Skeletal muscle cell (primary cell): ENCODE data around the gene TCF3.

Experiments used
- DNase-seq: peaks from one replicate; pipeline ENCODE4 v3.0.0-alpha.2; 2010; ENCODE audit warnings: low read depth
- H3K4me3 ChIP-seq: 2 replicates; pipeline ENCODE4 v1.5.1; 2011; ENCODE audit warnings: low read depth, mild to moderate bottlenecking, control low read depth, low read length, moderate library complexity

Gene TCF3

DNA sequence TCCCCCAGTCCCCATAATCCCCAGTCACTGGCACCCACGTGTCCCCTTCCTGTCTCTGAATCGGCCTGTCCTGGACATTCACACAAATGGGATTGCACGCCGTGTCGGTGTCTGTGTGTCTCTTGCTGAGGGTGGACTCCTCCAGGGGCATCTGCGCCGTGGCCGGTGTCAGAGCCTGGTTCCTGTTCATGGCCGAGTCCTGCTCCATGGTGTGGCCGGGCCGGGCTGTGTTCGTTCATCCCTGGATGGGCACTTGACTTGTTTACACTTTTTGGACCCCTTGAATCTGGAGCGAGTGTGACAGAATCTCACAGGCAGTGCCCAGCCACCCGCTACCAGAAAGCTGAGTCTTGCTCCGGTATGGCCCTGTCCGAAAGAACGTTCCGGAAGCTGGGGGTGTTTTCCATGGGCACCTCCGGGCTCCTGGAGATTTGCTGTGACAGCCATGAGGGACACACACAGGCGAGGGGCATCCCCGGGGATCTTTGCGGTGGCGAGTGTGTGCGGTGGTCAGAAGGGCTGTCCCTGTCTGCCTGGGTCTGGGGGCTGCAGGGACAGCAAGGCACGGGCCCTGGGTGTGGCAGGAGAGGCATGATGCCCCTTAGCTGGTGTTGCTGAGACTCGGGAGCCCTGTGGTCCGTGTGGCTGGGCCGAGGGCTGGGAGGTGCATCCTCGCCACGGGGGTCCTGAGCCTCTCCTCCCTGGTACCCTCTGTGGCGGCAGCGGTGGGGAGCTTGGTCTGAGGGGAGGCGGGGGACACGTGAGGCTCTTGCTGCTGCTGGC is 77.9 kb downstream of the TCF3 start:
- no peak for DNase-seq
- no peak overlapping the region for H3K4me3 ChIP-seq

DNA sequence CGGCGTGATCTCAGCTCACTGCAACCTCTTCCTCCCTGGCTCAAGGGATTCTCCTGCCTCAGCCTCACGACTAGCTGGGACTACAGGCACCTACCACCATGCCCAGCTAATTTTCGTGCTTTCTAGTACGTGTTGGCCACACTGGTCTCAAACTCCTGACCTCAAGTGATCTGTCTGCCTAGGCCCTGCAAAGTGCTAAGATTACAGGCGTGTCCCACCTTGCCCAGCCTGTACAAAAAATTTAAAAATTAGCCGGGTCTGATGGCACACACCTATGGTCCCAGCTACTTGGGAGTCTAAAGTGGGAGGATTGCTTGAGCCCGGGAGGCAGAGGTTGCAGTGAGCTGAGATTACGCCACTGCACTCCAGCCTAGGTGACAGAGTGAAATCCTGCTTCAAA is 79.6 kb downstream of the TCF3 start:
- DNase-seq = no peak
- H3K4me3 ChIP-seq = no peak overlapping the region

DNA sequence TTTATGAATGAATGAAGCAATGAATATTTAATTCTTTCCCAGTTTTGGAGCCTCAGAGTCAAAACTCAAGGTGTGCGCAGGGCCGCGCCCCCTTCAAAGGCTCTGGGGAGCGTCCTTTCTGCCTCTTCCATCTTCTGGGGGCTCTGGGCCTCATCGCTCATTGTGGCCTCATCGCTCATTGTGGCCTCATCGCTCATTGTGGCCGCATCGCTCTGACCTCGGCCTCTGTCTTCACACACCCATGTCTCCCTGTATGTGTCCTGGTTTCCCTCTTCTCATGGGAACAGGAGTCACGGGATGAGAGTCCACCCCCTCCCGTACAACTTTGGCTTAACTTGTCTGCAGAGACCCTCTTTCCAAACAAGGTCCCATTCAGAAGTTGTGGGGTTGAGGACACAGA is 81.1 kb downstream of the TCF3 start:
- no peak for DNase-seq
- no peak overlapping the region for H3K4me3 ChIP-seq

DNA sequence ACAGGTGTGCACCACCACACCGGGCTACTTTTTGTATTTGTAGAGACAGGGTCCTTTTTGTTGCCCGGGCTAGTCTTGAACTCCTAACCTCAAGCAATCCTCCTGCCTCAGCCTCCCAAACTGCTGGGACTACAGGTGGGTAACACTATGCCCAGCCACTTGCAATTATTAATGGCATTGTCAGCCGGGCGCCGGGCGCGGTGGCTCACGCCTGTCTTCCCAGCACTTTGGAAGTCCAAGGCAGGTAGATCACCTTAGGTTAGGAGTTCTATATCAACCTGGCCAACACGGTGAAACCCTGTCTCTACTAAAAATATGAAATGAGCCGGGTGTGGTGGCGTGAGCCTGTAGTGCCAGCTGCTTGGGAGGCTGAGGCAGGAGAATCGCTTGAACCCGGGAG is 81.6 kb downstream of the TCF3 start:
- no peak for DNase-seq
- no peak overlapping the region for H3K4me3 ChIP-seq

DNA sequence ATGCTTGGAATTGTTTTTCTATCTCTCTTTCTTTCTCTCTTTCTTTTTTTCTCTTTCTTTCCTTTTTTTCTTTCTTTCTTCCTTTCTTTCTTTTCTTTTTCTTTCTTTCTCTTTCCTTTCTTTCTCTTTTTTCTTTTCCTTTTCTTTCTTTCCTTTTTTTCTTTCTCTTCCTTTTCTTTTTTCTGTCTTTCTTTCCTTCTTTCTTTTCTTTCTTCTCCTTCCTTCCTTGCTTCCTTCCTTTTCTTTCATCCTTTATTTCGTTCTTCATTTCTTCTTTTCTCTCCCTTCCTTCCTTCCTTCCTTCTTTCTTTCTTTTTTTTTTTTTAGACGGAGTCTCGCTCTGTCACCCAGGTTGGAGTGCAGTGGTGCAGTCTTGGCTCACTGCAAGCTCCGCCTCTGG is 82.4 kb downstream of the TCF3 start:
- H3K4me3 ChIP-seq = no peak overlapping the region
- DNase-seq = no peak

DNA sequence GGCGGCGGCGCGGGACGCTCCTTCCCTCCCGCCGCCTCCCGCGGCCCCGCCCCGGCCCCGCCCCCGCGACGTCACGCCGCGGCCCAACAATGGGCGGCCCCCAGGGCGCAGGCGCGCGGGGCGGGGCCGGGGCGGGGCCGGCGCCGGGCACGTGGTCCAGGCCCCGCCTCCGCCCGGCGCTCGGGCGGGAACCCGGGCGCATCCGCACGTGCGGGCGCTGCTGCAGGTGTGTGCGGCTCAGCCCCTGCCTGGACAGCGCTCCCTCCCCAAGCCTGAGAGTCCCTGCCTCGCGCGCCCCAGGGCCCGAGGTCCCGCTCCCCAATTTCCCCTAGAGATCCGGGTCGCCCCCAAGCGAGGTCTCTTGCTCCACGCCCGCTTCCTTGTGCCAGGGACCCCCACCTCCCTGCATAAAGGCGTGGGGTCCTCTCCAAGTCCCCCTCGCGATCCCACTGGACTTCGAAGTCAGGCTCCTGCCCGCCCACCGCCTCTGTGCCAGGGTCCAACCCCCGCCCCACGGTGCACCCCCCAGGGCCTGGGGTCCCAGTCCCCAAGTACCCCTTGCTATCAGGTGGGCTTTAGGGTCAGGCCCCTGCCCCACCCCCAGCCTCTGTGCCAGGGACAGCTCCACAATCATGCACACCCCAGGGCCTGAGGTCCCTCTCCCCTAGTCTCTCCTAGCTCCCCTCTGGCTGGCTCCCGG is 83.9 kb downstream of the TCF3 start, which contains the start of gene MEX3D:
MEX3D (minus strand) TSS at position 6 of the 700 bp plus-strand sequence. CDS start 267 bp downstream, outside the sequence.
- H3K4me3 ChIP-seq = peak within 1 kb of the TSS; percentile 69
- no peak for DNase-seq

DNA sequence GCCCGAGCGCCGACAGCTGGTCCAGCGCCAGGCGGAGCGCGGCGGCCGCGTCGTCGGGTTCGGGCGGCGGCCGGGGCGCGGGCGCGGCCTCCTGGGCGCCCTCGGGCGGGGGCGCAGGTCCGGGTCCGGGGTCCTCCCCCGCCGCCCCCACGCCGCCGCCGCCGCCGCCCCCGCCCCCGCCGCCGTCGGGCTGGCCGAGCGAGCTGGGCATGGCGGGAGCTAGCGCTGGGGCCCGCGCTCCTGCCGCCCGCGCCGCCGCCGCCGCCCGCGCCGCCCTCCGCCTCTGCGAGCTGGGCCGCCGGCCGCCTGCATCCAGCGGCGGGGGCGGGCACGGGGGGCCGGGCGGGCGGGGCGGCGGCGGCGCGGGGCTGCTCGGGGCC is 84.6 kb downstream of the TCF3 start:
- no peak for DNase-seq
- H3K4me3 ChIP-seq = peak overlapping the region; percentile 69

DNA sequence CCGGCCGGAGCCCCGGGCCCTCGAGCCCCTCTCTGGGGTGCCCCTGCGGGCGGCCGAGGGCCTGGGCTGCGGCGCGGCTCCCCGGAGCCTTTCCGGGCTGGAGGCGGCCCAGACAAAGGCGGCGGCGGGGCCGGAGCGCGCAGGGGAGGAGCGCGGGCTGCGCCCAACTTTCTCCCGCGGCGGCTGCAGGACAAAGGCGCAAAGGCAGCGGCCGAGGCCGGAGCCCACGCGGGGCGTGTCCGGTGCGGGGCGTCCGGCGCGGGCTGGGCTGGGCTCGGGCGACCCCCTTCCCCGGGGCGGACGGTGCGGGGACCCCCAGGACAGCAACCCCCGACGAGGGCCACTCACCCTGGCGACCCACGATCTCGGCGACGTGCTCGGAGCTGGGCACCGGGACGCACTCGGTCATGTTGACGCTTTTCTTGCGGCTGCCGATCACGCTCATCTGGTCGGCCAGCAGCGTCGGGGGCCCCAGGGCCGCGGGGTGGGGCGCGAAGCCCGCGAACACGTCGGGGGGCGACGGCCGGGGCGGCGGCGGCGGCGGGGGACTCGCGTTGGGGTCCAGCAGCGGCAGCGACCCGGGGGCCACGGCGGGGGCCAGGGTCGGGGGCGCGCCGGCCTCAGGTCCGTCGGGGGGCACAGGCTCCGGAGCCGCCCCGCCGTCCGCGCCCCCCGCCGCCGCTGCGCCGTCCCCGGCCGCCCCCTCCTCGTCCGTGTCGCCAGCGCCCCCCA is 85.1 kb downstream of the TCF3 start:
- peak overlapping the region; percentile 69 for H3K4me3 ChIP-seq
- no peak for DNase-seq

DNA sequence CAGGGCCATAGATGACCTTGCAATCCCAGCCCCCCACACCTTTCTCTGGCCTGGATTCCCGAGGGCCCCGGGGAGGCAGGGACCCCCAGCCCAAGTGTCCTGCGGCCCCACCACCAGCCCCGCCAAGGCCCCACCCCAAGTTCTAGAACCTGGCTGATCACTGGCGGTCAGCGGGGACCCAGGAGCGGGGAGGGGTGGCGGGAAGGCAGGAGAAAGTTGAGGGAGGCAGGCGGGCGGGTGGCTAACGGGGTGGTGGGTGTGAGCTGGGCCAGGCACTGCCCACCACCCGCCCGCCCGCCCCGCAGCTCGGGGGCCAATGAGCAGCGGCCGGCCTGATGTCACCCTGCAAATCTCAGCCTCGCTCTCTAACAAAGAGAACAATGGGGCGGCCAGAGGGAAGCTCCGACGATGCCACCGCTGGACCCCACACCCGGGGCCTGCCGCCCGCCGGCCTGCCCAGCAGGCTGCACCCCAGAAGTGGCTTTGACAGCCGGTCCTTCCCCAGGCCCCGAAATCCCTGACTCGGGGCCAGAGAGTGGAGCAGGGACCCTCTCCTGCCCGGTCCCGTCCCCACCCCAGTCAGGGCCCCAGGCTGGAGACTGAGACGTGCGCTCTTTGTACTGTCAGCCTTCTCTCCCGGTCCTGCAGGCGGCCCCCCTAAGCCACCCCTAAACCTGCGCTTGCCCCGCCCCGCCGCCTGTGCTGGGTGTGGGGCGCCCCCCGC is 85.9 kb downstream of the TCF3 start:
- DNase-seq = peak; percentile 59
- peak overlapping the region; percentile 69 for H3K4me3 ChIP-seq

DNA sequence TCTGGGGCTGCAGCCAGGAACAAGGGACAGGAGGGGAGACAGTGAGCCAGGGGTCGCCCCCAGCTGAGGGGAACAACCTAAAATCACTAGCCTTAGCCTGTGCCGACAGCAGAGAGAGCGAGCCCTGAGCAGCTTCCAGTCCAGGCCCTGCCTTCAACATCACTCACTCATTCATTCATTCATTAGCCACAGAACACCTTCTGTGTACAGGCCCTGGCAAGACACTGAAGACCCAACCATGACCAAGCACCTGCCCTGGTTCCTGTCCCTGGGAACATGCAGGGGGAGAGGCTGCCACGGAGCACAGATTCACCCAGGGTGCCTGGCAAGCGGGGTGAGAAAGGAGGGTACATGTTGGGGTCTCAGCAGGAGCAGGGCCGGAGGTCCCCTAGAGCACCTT is 89.2 kb downstream of the TCF3 start:
- H3K4me3 ChIP-seq = no peak overlapping the region

DNA sequence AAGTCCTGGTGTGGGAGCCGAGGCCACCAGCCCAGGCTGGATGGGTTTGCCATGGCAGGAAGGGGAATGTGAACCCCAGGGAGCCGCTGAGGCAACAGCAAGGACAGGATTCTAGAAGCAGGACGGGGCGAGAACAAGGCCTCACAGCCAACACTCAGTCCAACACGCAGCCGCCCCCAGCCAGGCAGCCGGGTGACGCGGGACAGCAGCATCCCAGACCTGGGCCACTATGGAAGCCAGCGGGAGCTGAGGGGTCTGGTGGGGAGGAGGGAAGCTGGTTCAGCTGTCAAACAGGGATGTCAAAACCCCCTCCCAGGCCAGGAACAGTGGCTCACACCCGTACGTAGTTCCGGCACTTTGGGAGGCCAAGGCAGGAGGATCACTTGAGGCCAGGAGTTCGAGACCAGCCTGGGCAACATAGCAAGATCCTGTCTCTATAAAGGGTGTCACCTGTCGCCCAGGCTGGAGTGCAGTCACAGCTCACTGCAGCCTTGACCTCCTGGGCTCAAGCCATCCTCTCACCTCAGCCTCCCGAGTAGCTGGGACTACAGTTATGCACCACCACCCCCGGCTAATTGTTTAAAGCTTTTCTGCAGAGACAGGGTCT is 91.1 kb downstream of the TCF3 start:
- DNase-seq = no peak
- H3K4me3 ChIP-seq = no peak overlapping the region

More for the DNA sequence above, 89.2 kb downstream of the TCF3 start:
- no peak for DNase-seq

DNA sequence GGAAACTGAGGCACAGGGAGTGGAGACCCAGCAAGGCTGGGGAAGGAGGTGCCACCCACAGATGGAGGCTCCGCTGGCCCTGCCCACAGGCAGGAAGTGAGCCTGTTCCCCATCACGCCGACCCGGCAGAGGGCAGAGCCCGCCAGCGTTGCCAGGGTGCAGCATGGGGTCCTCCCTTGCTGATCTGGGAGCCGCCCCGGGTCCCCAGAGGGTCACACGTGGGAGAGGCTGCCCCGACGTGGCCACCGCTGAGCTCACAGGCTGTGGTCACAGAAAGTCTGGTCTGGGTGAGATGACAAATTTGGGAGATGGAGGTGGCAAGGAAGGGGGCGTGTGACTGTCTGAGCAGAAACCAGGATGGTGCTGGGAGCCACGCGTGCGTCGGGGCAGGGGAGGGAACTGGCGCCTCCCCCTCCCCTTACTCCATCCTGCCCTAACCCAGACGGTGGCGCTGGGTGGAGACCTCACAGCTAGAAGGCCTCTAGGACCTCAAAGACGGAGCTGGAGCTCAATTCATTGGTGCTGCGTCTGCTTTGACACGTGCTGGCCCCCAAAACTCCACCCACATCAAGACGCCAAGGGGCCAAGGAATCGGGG is 92.0 kb downstream of the TCF3 start:
- H3K4me3 ChIP-seq = no peak overlapping the region
- no peak for DNase-seq
